Measurements from ENCODE around the gene SNX33.
"Not testable (repeated sequence)": the region's sequence is repeated elsewhere in the genome, so short reads cannot be mapped to it uniquely, and the experiment has no call there.

The SNX33 gene

DNA sequence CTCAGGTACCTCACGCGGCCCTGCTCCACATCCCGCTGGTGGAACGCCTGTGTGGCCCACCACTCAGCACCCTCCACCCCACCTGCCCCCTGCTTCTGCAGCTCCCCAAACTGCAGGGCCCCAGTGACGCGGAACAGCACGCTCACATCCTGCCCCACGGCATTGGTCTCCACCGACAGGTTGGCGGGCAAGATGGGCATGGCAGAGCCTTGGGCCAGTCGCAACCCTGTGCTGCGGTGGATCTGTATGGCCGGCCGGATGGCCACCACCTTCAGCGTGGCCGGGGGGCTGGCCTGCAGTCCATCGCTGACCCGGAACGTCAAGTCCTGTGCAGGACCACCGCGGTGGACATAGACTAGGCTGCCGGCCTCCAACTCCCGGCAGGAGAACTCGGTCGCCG, 41.1 kb downstream of the SNX33 start:
- no peaks in the 10 kb centered on the region for H3K9me3 ChIP-seq
- peaks cover 81 to 94% (median 81%) of the 10 kb centered on the region in 3 donors for H3K36me3 ChIP-seq
- intact Hi-C loops (cut with DNase I; ENCODE audit: low total_unique reads) = no loop called here
- TF ChIP-seq, protein P1, sequence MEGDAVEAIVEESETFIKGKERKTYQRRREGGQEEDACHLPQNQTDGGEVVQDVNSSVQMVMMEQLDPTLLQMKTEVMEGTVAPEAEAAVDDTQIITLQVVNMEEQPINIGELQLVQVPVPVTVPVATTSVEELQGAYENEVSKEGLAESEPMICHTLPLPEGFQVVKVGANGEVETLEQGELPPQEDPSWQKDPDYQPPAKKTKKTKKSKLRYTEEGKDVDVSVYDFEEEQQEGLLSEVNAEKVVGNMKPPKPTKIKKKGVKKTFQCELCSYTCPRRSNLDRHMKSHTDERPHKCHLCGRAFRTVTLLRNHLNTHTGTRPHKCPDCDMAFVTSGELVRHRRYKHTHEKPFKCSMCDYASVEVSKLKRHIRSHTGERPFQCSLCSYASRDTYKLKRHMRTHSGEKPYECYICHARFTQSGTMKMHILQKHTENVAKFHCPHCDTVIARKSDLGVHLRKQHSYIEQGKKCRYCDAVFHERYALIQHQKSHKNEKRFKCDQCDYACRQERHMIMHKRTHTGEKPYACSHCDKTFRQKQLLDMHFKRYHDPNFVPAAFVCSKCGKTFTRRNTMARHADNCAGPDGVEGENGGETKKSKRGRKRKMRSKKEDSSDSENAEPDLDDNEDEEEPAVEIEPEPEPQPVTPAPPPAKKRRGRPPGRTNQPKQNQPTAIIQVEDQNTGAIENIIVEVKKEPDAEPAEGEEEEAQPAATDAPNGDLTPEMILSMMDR (IDR thresholded peaks at IDR 0.05) = no peak
- no peak overlapping the region for H3K4me3 ChIP-seq
- no peaks in the 10 kb centered on the region for H3K27me3 ChIP-seq
- peaks cover 0 to 41% (median 29%) of the 10 kb centered on the region in 4 donors for H3K4me1 ChIP-seq
- no peak overlapping the region for H3K27ac ChIP-seq
- no peak for DNase-seq

DNA sequence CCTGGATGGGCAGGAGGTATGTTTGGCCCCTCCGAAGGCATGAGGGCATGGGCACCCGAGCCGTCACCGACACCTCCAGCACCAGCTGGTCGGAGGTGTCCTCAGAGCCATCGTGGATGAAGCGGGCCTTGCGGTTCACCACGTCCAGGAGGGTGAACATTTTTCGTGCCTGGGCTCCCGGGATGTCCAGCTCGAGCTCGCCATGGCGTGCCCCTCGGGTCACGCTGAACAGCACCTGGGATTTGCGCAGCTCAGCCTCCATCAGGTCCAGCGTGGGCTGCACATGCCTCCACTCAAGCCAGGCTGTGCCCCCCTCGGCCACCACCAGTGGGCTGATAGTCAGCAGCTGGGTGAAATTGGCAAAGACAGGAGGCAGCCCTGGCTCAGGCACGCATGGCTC, 41.7 kb downstream of the SNX33 start:
- intact Hi-C loops (cut with DNase I; ENCODE audit: low total_unique reads); H3K4me3 ChIP-seq; H3K9me3 ChIP-seq; DNase-seq; H3K27ac ChIP-seq; H3K27me3 ChIP-seq: not testable (repeated sequence)
- H3K4me1 ChIP-seq = peaks cover 0 to 44% (median 32%) of the 10 kb centered on the region in 4 donors
- peaks cover 75 to 88% (median 75%) of the 10 kb centered on the region in 3 donors for H3K36me3 ChIP-seq

DNA sequence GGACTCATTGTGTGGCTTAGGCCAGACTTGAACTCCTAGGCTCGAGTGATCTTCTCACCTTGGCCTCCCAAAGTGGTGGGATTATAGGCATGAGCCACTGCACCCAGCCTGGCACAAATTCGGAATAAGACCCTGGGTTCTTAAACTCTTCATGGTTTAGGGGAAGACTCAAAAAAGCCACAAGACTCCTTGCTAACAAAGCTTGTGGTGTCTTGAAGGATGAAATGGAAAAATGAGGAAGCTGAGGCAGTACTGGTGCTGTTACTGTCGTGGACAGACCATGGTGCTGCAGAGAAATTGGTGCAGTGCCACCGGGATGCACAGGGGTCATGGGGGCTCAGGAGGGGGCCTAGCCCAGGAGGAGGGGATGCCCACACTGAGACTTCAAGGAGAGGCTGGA, 44.6 kb downstream of the SNX33 start:
- peak overlapping the region in 1 of 2 donors; percentile 6 for H3K27ac ChIP-seq
- peaks cover 0 to 58% (median 50%) of the 10 kb centered on the region in 4 donors for H3K4me1 ChIP-seq
- DNase-seq; intact Hi-C loops (cut with DNase I; ENCODE audit: low total_unique reads); H3K4me3 ChIP-seq; H3K27me3 ChIP-seq; H3K9me3 ChIP-seq: not testable (repeated sequence)
- H3K36me3 ChIP-seq = peaks cover 55 to 62% (median 58%) of the 10 kb centered on the region in 3 donors

DNA sequence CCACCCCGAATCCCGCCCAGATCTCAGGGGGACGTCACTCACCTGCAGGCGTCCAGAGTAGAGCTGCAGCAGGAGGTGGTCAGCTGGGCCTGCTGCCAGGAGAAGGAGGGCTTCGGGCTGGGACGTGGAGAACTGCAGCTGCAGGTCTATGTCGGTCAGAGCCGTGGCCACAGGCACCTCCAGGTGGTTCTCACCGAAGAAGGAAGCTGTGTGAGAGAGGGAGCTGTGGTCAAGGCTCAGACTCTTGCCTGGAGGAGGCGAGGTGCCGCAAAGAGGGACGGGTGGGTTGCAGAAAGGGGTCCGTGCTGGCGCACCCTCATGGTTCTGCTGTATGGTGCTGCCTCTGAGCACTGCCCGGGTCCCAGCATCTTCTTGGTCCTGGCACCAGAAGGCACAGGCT, 45.3 kb downstream of the SNX33 start:
- H3K27me3 ChIP-seq; DNase-seq; H3K9me3 ChIP-seq; H3K4me3 ChIP-seq; intact Hi-C loops (cut with DNase I; ENCODE audit: low total_unique reads): not testable (repeated sequence)
- Histone ChIP-seq H3K27ac (peak overlapping the region; percentile 93 to 96), H3K36me3 (peaks cover 48 to 54% (median 51%) of the 10 kb centered on the region in 3 donors), H3K4me1 (peaks cover 0 to 60% (median 52%) of the 10 kb centered on the region in 4 donors)

DNA sequence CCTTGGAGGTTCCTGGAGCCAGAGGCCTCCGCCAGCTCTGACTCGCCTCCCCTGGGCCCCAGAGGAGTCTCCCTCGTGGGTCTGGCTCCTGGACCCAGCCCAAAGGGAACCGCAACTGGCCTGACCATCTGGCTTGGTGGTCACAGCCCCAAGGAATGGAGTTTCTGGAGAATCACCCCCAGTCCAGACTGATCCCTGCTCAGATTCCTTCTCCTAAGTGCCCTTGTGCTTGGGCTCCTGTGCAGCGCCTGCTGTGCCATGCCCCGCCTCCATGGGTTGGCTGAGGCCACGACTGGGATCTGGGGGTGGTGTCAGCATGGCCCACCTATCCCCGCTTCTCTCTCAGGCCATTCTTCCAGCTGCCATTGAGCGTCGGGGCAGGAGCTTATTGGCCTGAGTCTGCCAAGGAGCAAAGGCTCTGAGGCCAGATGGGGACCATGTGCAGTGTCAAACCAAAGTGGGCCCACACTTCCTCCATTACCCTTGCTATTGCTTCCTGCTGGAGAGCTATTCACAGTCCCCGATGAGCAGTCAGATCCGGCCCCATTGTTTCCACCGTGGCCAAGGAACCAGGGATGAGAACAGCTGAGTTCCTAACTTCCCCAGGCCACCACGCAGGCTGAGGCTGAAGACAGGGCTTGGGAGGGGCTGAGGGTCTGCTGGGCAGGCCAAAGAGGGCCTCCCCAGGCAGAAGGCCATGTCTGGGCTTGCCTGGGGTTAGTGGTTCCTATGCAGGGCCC, 46.0 kb downstream of the SNX33 start:
- peaks cover 0 to 66% (median 57%) of the 10 kb centered on the region in 4 donors for H3K4me1 ChIP-seq
- H3K36me3 ChIP-seq = peaks cover 42 to 48% (median 45%) of the 10 kb centered on the region in 3 donors
- H3K9me3 ChIP-seq = no peaks in the 10 kb centered on the region
- DNase-seq = no peak
- H3K27ac ChIP-seq = peak overlapping the region; percentile 93 to 96
- intact Hi-C loops (cut with DNase I; ENCODE audit: low total_unique reads) = no loop called here
- no peak overlapping the region for H3K4me3 ChIP-seq
- no peaks in the 10 kb centered on the region for H3K27me3 ChIP-seq
- TF ChIP-seq, protein P1 (IDR thresholded peaks at IDR 0.05) = no peak

DNA sequence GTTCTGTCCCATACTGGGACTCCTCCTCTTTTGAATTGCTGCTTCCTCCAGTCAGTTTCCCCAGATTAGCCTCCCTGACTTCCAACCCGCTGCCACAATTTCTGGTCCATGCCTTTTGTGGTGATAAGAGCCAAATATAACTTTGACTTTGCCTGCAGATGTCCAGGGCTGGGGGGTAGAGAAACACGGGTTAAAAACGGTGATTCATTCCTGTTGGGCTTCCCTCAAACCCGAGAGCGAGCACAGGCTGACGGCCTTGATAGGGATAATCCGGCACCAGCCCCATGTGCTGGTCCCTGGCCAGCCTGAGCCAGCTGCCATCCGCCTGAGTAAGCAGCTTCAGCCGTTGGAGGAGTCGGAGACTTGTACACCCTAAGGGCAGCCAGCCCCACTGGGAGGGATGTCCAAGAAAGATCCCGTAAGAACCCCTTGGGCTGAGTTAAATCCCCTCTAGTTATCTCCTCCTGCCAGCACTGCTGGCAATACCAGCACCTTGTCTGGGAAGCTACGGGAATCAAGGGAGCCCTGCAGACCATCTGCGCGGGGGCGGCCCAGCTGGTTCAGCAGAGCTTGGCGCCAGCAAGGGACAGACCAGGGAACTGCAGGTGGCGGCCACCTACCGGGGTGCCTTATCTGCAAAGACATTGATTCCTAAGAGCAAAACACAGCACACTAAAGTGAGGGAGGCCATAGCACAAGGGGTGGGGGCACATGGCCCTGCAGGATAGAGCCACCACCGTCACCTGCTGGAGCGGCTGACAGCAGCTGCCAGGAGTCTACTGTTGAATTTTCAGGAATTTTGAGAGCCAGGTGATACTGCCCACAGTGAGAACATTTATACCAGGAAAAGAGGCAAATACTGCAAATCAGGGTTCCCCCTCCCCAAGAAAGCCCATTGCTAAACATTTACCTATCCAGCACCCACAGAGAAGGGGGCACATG, 46.8 kb downstream of the SNX33 start:
- DNase-seq = peak; percentile 87 to 96
- peak overlapping the region; percentile 93 to 96 for H3K27ac ChIP-seq

More for the DNA sequence above, 46.8 kb downstream of the SNX33 start:
- TF ChIP-seq, protein P1 (IDR thresholded peaks at IDR 0.05) = peak; percentile 35 to 37
- peaks cover 0 to 74% (median 64%) of the 10 kb centered on the region in 4 donors for H3K4me1 ChIP-seq
- H3K4me3 ChIP-seq = peak overlapping the region in 1 of 2 donors; percentile 24
- no peaks in the 10 kb centered on the region for H3K9me3 ChIP-seq
- peaks cover 33 to 40% (median 36%) of the 10 kb centered on the region in 3 donors for H3K36me3 ChIP-seq
- H3K27me3 ChIP-seq = no peaks in the 10 kb centered on the region
- intact Hi-C loops (cut with DNase I; ENCODE audit: low total_unique reads) = no loop called here

Measured in tibial artery (tissue), 4 donors.